ENCODE results near the gene EMP2. TPM values are rescaled to one million over a fixed set of nuclear protein-coding genes. Genes with fewer than 3 reads are reported as not detected.
"Not testable (repeated sequence)": the region's sequence is repeated elsewhere in the genome, so short reads cannot be mapped to it uniquely, and the experiment has no call there.

Gene EMP2, protein sequence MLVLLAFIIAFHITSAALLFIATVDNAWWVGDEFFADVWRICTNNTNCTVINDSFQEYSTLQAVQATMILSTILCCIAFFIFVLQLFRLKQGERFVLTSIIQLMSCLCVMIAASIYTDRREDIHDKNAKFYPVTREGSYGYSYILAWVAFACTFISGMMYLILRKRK
- 81.3 TPM for polyA plus RNA-seq (ENCODE audit: insufficient read length)

GRCh38 chr16:10579965-10580882 is at the start of gene EMP2:
Gene EMP2, minus strand, starts transcription at chr16:10580598. Its CDS starts 32,981 bp downstream, at chr16:10547617.
- DNase-seq = peak; percentile 89

- DNase-seq = no peak
Measured at GRCh38 chr16:10629592-10629963, 49.2 kb upstream of the EMP2 start.

GRCh38 chr16:10625595-10626357 is 45.4 kb upstream of the EMP2 start:
- no peak for DNase-seq

- DNase-seq = no peak
Measured at GRCh38 chr16:10624527-10624926, 44.1 kb upstream of the EMP2 start.

GRCh38 chr16:10623059-10623458 is 42.7 kb upstream of the EMP2 start:
- no peak for DNase-seq

- no peak for DNase-seq
Measured at GRCh38 chr16:10622036-10622921, 41.9 kb upstream of the EMP2 start.

- DNase-seq = not testable (repeated sequence)
Measured at GRCh38 chr16:10621216-10621949, 41.0 kb upstream of the EMP2 start.

DNA sequence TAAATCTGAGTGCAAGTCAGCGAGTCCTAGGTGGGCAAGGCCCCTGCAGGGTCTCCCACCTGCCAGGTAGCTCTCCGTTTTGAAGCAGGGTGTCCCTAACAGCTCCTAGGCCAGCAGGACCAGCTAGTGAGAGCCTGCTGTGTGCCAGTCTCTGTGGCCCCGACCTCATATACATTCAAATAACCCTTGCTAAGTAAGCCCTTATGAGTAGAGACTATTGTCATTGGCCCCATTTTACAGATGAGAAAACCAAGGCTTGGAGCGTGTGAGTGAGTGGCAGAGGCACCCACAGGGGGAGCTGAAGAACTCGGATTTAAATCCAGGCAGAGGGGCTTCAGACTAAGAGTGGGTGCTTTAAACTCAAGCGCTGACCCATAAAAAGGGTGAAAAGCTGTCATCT is 39.7 kb upstream of the EMP2 start:
- no peak for DNase-seq

GRCh38 chr16:10619271-10619849 is 39.0 kb upstream of the EMP2 start:
- DNase-seq = no peak

GRCh38 chr16:10618710-10619209 is 38.4 kb upstream of the EMP2 start:
- DNase-seq = no peak

- no peak for DNase-seq
Measured at GRCh38 chr16:10617662-10618420, 37.4 kb upstream of the EMP2 start.

DNA sequence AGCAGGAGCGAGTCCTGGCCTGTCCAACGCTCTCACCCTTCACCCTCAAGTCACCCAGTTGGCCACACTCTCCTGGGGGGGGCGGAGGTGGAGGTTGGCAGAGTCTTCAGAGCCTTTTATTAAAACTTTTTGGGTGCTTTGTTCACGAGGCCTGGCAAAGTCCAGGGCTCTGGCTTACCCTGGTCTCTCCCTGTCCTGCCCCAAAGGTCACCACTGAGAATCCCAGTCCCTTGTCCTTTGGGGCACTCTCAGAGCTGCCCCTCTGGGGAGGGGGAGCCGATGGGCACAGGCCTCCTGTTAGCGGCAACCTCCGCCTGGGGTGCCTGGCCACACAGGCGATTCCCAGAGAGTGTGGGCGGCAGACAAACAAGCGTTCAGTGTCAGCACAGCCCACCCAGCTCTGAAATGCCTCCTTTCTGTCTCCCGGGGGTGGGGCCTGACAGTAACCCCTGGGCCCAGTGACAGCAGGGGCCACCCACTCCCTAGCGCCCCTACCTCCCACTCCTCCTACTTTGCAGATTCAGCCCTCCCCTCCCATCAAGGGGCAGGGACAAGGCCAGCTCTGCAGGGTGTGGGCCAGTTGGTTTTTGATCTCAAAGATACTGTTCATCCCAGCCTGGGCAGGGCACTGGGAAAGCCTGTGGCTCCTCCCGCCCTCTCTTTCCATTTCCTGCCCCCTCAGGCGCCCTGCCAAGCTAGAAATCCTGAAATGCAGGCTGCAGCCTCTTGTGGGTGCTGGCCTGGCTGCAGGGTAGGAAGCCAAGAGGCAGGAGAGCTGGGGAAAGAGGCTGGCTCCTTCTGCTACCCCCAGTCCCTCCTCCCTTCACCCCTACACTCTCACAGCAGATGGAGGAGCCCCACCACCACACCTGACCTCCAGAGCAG is 36.6 kb upstream of the EMP2 start:
- peak; percentile 38 for DNase-seq

DNA sequence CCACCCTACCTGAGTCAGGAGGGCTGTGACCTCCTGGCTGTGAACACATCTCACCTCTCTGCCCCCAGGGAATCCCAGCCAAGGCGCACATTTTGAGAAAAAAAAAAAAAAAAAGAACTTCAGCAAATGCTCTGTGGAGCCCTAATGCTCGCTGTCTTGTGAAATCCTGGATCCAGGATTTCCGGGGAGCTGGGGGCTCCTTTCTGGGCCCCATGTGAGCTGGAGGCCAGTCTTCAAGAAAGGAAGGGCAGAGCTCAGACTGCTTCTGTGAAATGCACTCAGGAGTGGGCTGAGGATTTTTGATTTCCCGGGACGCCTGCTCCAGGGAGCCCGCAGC is 36.0 kb upstream of the EMP2 start:
- DNase-seq = no peak

DNA sequence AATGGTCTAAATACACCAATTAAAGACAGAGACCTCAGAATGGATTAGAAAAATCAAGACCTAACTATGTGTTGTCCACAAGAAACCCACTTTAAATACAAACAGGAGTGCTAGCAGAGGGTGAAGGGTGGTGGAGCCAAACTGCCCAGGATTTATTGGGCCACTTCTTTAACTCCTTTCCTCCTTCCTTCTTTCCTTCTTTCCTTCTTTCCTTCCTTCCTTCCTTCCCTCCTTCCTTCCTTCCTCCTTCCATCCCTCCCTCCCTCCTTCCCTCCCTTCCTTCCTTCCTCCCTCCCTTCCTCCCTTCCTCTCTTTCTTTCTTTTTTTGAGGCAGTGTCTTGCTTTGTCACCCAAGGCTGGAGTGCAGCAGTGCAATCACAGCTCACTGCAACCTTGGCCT is 34.3 kb upstream of the EMP2 start:
- DNase-seq = no peak

DNA sequence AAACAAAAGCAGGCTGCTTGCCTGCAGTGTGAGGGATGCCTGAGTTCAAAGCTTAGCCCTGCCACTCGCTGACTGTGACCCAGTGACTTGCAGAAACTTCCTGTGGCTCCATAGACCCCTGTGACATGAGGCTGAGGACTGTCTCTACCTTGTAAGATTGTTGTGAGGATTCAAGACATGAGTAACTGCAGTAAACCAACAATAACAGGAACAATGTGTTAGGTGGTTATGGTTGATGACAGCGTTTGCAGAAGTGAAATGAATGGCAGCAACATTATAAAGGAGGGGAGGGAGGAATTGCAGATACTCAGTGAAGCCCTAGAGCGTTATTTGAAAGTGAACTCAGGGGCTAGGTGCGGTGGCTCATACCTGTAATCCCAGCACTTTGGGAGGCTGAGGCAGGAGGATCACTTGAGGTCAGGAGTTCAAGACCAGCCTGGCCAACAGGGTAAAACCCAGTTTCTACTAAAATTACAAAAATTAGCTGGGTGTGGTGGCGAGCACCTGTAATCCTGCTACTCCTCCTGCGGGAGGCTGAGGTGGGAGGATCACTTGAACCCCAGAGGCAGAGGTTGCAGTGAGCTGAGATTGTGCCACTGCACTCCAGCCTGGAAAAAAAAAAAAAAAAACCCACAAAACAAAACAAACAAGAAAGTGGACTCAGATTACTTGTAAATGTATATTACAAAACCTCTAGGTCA is 33.5 kb upstream of the EMP2 start:
- no peak for DNase-seq

- DNase-seq = no peak
Measured at GRCh38 chr16:10612649-10613179, 32.3 kb upstream of the EMP2 start.

DNA sequence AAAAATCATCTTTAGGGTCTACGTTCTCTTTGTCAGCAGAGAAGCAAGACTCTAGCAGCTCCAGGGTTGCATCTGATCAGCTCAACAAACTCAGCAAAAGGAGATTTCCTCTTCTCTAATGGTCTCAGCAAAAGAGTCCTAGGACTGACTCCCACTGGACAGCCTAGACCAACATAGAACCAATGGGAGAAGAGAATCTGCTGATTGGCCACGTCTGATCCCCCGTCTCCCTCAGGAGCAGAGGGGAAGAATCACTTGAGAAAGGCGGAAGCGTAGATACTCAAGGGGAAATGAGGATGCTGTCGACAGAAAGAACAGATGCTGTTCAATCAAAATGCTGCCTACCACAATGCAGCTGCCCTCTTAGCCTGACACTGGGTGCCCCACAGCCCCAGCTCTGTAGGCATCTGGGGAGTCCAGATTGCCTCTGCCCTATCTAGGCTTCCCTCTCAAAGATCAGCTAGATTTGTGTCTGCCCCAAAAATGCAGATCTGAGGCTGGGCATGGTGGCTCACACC is 31.5 kb upstream of the EMP2 start:
- no peak for DNase-seq
